ENCODE data around the gene PGBD5.

DNA sequence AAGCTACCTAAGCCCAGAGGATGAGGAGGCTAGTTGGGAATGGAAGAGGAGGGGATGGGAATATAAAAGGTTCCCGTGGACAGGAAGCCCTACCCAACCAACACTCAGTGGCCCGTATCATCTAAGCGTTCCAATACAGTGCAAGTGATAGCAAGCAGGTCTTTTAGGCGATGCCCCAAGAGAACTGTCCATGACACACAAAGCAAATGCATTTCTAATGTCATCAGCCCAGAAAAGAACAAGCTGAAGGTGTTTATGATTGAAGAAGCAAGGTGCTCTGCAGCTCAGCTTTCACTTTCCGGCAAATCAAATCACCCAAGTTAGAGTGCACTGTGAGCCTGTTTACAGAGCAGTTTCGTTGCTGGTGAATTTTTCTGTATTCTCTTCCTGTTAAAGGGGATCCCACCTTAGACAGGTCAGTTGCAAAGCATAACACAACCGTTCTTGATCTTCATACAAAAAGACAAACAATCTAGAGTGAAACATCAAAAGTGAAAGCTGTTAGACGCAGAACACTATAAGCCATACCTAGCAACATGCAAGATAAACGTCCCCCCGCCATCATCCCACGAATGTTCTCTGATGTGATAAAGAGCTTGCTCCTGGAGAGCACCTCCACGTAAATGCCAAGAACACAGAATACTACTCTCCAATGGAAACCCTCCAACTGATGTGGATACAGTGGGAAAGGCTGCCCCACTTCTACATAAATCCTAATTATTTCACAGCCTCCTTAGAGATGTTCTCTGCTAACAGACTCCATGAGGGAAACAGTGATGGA lies 54.0 kb downstream of the PGBD5 start:
- no peak for TF ChIP-seq EZH2 (conservative IDR thresholded peaks at IDR 0.05; ENCODE audit: low read depth, low read length)
- TF ChIP-seq, protein P1, sequence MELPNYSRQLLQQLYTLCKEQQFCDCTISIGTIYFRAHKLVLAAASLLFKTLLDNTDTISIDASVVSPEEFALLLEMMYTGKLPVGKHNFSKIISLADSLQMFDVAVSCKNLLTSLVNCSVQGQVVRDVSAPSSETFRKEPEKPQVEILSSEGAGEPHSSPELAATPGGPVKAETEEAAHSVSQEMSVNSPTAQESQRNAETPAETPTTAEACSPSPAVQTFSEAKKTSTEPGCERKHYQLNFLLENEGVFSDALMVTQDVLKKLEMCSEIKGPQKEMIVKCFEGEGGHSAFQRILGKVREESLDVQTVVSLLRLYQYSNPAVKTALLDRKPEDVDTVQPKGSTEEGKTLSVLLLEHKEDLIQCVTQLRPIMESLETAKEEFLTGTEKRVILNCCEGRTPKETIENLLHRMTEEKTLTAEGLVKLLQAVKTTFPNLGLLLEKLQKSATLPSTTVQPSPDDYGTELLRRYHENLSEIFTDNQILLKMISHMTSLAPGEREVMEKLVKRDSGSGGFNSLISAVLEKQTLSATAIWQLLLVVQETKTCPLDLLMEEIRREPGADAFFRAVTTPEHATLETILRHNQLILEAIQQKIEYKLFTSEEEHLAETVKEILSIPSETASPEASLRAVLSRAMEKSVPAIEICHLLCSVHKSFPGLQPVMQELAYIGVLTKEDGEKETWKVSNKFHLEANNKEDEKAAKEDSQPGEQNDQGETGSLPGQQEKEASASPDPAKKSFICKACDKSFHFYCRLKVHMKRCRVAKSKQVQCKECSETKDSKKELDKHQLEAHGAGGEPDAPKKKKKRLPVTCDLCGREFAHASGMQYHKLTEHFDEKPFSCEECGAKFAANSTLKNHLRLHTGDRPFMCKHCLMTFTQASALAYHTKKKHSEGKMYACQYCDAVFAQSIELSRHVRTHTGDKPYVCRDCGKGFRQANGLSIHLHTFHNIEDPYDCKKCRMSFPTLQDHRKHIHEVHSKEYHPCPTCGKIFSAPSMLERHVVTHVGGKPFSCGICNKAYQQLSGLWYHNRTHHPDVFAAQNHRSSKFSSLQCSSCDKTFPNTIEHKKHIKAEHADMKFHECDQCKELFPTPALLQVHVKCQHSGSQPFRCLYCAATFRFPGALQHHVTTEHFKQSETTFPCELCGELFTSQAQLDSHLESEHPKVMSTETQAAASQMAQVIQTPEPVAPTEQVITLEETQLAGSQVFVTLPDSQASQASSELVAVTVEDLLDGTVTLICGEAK (IDR thresholded peaks at IDR 0.05) = no peak
- TF ChIP-seq, protein P1 (CRISPR knock-in tag; IDR thresholded peaks at IDR 0.05) = no peak
